ENCODE results near the gene TUBB2B.
"Not testable (repeated sequence)": the region's sequence is repeated elsewhere in the genome, so short reads cannot be mapped to it uniquely, and the experiment has no call there.

Gene TUBB2B

DNA sequence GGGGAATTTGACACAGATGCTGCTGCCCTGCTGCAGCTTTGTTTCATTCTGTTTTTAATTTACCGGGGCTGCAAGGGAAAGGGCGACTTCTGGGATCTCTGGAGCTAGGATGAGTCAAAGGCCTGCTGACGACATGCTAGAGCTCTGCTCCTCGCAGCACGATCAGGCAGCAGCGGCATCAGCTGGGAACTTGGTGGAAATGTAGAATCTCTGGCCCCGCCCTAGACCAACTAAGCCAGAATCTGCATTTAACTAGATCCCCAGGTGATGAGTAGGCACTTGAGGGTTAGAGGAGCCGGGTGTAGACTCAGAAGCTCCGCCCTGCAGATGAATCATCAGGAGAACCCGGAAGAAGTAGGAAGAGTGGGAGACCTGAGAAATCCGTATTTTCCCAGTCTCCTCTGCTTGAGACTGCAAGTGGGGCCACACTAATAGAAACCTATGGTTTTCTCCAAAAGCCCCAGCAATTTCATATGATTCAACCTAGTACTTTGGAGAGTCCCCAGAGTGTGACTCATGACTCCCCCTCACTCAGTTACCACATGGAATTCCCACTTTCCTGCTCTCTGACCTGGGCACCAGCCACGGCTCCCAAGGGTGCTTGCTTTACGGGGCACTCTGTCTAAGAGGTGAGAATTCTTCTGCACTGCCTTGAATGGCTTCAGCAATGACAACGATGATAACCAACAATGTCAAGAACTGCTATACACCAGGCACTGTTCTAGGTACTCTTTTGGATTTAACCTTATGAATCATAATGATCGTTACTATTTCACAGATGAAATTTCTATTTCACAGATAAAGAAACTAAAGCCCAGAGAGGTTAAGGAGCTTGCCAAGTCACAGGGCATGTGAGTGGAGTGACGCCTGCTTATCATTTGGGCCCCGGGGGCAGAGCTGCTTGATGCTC is 18.1 kb downstream of the TUBB2B start:
- DNase-seq = no peak

DNA sequence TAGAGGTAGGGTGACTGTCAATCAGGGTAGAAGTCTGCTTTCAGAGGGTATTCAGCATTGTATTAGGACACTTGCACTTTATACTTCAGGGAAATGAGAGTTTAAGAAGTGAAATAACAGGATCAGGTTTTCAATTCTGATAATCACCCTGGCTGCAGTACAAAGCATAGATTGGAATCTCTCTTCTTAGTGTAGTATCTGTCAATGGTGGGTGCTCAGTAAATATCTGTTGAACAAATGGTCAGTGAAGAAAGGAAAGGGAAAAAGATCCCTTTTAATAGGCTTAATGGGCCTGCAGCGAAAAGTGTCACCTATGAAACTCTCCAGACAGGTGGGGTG is 18.7 kb downstream of the TUBB2B start:
- no peak for DNase-seq

DNA sequence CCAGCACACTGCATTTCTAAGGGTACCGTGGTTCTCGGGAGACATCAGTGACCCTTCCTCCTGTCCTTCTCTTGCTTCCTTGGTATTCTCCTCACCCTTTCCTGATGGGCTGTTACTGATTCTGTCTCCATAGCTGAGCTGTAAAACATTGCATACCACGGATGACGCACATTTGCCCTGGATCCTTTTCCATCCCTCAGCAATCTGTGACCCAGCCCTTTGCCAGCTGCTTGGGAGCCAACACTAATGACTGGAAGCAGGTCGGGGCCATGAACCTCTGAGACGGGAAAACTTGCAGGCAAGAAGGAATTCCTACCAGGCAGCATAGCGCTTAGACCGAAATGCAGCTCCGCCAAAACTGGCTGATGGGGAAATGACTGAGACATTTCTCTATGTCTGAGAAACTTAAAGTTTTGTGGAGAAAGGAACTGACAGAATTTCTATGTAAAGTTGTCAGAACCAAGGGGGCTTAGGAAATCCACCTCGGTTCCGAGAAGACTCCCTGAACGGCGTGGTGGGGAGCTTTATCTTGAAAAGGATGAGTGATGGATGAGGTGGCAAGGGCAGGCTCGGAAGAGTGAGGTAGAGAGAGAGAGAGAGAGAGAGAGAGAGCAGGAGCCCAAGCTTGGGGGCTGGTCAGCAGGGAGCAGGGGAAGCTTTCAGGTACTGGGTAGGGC is 19.2 kb downstream of the TUBB2B start:
- no peak for DNase-seq

DNA sequence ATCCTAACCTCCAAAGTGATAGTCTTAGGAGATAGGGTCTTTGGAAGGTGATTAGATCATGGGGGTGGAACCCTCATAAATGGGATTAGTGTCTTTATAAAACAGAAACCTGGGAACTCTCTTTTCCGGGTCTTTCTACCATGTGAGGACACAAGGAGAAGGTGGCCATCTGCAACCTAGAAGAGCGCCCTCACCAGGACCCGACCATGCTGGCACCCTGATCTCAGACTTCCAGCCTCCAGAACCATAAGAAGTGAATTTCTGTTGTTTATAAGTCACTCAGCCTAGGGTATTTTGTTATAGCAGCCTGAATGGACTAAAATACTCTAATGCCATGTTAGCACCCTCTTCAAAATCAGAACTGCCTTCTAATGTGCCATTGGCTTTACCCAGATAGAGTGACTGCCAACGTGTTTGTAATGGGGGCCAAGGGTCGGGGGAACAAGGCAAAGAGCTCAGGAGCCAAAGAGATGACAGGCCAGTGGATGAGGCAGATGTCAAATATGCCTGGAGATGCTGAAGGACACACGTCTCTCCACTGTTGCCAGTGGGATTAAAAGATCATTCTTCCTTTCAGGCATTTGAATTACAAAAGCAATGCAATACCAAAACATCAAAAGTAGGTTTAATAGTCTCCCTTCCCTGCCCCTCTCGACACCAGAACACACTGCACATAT is 21.0 kb downstream of the TUBB2B start:
- no peak for DNase-seq

DNA sequence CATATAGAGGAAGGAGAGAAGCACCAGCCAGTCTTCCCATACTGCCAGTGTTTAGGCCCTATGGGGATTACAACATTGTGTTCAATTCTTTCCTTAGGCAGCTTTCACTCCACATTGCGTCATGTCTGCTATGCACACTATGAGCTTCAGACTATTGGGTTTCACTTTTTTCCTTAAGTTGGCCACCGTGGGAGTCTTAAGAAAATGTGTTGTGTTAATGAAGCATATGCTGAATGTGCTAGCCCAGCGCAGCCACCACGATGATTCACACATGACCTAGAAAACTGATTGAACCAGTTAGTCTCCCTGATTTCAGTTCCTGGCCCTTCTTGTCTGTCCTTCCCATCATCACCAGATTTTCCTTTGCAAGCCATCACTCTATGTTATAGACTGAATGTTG is 21.5 kb downstream of the TUBB2B start:
- no peak for DNase-seq

DNA sequence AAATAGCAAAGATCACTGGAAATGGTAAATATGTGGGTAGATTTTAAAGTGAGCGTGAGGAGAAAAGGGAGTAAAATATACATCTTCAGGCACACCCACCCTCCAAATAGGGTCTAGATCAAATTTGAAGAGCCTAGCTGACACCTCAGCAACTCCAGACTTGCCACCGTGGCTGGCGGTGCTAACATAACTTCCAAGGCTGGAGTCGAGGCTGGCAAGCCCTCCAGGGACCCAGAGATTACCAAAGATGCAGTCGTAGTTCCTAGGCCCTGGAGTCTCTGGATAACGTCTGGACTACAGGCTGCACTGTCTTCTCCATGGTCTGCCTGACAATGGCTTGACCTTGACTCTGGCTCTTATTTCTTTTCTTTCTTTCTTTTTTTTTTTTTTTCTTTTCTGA is 22.5 kb downstream of the TUBB2B start:
- DNase-seq = no peak

DNA sequence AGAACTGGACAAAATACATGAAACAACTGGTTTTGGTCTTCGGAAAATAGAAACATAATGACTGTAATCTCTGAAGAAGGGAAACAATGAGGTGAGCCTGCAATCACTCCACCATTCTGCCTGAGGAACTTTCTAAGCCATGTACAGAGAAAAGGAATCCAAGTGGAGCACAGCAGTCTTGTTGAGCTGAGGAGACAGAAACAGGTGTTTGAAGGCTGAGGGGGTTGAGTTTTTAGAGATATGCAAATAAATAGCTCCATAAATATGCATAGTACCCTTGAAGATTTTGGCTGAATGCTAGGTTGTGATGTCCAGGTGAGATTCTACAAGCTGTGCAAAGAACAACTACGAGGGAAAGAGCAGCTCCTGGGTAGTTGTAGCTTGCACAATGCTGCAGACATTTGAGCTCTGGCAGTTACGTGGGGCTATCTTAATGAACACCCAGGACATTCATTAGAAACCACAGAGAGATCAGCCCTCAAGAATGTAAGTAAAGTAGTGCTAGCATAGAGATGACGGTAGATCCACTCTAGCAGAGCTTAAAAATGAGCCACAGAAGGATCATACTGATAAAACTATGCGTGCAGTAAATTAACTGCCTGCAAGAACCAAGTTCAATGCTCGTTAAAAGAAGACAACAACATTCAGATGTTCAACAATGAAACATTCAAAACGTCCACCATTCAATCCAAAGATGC is 24.3 kb downstream of the TUBB2B start:
- DNase-seq = no peak

DNA sequence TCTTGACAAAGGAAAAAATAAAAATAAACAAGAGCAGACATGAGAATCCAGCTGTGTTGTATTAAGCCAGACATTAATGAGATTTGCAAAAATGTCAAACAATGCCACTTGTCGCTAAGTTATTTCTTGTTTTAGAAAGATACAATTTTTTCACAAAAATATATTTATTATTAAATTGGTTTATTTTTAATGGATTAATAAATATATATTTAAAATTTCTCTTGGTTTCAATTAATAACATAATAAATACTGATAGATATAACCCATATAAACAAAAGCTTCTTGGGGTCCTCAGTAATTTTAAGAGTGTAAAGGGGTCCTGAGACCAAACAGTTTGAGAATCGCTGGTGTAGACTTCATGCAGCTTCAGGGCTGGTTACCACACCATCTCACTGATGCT is 26.1 kb downstream of the TUBB2B start:
- no peak for DNase-seq

DNA sequence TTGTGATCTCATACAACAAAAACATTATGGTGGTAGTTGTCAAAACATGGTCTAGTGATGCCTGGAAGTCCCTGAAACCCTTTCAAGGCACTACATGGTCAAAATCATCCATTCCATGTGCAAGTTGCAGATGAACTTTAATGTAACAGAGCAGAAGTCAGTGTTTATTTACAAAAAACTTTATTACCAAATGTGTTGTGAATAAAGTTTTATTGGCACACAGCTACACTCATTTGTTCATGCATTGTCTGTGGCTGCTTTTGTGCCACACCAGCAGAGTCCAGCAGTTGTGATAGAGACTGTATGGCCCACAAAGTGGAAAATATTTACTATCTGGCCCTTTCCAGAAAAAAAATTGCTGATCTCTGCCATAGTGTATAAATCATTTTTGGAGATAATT is 26.8 kb downstream of the TUBB2B start:
- no peak for DNase-seq

DNA sequence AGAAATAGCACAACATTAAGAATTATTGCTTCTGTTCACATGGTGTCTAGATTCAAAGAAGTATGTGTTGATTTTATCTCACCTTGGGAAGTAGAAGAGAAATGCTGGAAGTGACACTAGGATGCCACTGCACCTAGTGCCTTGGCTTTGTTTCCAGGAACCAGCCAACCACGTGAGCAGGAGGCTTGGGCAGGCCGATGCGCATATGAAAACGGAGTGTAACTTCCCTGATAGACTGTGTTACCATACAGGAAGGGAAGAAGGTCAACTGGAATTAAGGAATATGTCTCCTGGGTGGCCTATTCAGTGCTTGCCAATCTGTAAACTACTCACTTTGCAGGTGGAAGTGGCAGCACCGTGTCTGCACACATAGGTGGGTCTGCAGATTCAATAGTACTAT is 28.1 kb downstream of the TUBB2B start:
- no peak for DNase-seq

DNA sequence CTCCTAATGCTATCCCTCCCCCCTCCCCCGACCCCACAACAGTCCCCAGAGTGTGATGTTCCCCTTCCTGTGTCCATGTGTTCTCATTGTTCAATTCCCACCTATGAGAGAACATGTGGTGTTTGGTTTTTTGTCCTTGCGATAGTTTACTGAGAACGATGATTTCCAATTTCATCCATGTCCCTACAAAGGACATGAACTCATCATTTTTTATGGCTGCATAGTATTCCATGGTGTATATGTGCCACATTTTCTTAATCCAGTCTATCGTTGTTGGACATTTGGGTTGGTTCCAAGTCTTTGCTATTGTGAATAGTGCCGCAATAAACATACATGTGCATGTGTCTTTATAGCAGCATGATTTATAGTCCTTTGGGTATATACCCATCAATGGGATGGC is 29.7 kb downstream of the TUBB2B start:
- DNase-seq = not testable (repeated sequence)

DNA sequence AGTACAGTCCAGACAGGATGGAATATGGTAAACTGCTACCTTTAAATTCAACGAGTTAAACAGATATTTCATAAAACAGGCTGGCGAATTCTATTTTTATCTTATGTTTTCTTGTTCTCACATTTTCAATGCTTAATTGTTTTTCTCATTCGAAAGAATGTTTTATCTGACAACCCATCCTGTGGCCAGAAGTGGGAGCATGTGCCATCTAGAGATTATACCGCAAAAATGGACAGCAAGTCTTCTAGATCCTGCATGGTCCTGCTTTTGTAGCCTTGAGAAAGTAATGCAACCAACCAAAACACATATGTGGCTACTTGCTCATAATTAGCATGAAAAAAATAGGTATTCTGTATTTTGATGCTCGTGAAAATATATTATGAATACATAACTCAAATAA is 30.7 kb downstream of the TUBB2B start:
- DNase-seq = no peak

DNA sequence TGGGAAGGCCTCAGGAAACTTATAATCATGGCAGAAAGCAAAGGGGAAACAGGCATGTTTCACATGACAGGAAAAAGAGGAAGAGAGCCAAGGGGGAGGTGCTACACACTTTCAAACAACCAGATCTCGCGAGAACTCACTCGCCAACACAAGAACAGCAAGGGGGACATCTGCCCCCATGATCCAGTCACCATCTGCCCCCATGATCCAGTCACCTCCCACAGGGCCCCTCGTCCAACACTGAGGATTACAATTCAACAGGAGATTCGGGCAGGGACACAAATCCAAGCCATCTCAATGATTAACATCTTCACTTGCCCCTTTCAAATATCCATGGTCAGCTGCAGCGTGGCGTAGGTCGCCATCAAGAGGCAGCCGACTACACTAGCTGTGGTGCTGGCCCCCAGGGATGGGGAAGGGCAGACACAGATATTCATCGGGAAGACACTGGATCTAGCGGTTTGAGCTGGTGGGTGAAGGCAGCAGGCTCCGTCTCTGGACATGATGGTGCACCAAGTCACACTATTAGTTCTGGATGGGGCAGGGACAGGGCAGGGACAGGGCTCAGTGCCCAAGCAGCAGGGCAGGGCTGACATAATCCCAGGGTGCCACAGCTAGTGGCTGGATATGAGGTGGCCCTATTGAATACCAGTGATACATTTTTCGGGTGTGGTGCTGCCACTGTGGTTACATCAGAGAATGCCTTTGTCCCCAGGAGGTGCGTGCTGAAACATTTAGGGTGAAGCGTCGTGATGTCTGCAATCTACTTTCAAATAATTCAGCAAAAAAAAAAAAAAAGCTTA is 31.6 kb downstream of the TUBB2B start:
- peak; percentile 59 for DNase-seq

DNA sequence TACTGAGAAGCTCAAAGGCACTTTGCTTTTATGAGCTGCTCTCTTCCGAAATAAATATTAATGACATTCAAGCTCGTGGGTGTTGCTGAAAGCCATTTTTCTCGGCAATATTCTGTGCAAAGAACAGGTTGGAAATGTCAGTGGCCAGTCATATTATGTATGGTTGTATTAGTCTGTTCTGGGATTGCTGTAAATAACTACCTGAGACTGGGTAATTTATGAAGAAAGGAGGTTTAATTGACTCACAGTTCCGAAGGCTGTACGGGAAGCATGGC is 32.1 kb downstream of the TUBB2B start:
- no peak for DNase-seq

DNA sequence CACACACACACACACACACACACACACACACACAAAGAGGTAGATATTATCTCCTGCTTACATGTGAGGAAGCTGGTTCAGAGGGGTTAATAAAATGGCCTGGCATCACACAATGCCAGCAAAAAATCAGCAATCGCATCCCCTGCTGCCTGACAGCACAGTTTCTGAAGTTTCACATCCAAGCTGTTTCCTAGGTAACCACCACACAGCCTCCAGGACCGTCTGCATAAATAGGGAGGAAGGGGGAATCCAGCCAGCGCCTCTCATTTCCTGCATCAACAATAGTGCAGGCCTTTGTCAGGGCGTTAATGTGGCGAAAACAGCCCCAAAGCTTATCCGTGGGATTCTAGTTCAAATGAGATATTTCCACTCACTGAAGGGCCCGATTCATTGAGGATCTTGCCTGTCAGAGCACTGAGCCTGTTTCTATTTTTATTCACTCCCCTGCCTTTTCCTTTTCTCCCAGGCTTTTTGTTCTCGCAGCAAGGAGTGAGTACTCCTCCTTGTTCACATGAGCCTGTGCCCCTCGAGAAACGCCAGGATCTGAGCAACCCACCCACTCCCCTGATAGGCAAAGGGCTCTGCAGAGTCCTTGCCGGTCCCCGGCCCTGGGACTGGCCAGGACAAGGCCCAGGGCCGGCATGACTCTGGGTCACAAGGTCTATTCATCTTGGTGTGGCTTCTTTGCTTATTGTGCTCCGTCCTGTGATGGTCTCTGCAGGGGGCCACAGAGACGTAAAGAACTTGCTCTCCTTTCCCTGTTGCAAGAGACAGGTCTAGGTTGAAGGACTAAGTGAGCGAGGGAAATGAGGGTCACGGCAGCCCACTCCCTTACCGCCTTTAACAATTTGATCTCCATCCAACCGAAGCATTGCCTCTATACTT is 32.7 kb downstream of the TUBB2B start:
- DNase-seq = no peak

DNA sequence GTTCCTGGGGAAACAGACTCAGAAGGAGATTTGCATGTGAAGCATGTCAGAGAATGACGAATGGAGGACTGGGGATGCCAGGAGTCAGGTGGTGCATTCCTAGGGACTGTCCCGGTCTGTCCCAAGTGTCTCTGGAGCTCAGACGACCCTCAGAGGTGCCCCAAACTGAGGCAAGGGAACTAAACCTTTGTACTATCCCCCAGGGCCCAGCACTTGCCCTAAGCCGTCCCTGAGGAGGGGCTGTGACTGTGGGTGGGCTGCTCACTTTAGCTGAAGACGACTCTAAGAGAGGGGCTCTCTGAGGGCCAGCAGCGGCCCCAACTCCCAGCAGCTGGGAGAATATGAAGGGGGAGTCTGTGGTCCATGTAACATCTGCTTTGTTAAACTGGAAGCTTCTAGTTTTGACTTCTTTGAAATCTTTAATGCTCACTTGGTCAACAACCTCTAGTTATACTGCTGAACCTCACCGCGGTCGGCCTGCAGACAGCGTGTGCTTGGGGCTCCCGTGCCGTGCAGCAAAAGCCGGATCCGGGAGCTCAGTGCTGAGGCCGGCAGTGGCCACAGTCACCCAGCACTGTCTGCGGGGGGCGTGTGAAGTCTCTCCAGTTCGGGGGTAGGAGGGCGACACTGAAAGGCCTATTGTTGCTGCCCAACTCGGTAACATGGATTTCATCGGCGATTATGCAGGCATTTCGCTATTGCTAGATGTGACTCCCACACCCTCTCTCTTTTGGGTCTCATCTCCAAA is 34.2 kb downstream of the TUBB2B start:
- no peak for DNase-seq

DNA sequence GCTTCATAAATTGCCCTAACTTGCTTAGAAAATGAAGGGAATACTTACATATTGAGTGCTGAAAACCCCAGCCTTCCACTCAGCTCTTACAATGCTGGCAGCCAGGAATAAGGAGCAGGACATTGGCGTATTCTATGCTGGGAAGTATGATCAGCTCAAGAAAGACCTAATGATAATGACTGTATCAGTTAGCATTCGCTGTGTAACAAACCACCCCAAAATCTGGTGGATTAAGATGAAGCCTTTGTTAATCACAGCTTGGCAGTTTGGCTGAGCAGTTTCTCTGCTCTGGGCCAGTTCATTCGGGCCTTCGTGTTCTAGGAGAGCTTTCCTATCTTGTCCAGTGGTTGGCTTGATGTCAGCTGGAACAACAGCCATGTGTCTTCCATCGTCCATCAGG is 36.7 kb downstream of the TUBB2B start:
- DNase-seq = no peak

DNA sequence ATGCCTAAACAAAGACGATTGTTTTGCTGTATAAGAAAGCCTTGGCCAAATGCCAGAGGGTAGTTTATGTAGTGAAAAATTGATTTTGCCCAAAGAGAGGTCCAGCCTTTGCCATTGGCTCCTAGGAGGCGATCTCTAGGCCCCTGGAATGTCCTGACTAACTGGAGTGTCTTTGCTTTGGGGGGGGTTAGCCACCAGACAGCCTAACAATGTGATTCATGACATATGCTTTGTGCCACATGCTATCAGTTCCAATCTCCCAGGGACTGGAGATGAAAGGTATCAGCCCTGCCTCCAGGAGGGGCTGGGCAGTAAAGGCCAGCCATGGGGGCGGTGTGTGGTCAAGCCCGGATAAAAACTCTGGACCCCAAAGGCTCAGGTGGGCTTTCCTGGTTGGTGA is 37.4 kb downstream of the TUBB2B start:
- no peak for DNase-seq

DNA sequence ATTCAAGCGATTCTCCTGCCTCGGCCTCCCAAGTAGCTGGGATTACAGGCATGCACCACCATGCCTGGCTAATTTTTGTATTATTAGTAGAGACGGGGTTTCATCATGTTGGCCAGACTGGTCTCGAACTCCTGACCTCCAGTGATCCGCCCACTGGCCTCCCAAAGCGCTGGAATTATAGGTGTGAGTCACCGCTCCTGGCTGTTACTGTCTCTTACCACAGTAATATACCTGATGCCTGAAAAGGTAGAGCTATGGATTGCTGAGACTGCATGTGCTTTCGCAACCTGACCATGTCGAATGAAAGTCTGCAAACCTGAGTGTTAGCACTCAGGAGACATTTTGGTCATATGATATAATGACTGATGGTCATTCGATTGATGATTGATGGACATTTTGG is 38.3 kb downstream of the TUBB2B start:
- not testable (repeated sequence) for DNase-seq

DNA sequence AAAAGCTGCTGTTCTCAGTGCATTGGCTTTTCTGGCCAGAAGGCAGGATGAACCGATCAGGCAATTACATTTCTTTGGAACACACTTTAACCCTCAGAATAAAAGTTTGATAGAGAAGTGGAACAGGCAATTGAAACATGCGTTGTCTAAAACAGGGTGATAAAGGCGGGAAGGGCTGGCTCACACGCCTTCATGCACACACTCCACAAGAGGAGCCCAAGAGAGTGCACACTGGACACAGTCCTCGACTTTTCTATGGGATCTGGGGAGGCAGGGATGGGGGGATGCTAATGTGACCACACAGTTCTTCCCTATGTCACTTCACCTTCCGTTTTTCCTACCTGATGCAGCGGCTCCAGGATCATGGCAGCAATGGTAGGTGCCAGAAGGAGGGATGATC is 39.2 kb downstream of the TUBB2B start:
- DNase-seq = no peak

DNA sequence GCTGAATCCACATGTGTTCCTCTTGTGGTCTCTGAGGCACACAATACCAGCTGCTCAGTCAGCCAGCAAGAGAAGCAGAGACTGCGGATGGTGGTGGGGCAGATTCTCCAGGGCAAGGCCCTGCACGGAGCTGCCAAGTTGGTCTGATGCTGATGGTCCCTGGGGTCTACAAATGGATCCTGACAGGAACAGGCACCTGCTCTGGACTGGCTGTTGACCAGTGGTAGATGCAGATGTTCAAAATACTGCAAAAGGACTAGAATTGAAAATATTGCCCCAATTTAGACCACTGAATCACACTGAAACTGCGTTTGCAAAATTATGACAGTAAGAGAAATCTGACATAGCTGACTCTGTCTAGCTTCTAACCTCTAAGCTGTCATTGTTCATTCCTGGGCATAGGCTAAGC is 40.5 kb downstream of the TUBB2B start:
- no peak for DNase-seq
